Sigmoid colon (tissue), 7 donors: ENCODE data around the gene SORCS2. TPM values are rescaled to one million over a fixed set of nuclear protein-coding genes. Genes with fewer than 3 reads are reported as not detected.

ENCODE experiments used
- DNase-seq: peaks from one replicate; pipeline ENCODE4 v3.0.0-alpha.2; 2019
- H3K27ac ChIP-seq, 4 donors: fragments of 200-600 bp; sonication (generic); one replicate each; pipeline ENCODE4 v1.5.1; 2016 to 2019; ENCODE audit warnings: mild to moderate bottlenecking in 1 of 4
- H3K27me3 ChIP-seq, 3 donors: fragments of 200-600 bp; sonication (generic); one replicate each; pipeline ENCODE4 v1.5.1; 2019; ENCODE audit warnings: mild to moderate bottlenecking in 1 of 3
- H3K36me3 ChIP-seq, 4 donors: fragments of 200-600 bp; sonication (generic); one replicate each; pipeline ENCODE4 v1.5.1; 2016 to 2019
- H3K4me1 ChIP-seq, 4 donors: fragments of 200-600 bp; sonication (generic); one replicate each; pipeline ENCODE4 v1.5.1; 2017 to 2019
- H3K4me3 ChIP-seq, 4 donors: fragments of 200-600 bp; sonication (generic); one replicate each; pipeline ENCODE4 v1.5.1; 2017 to 2019; ENCODE audit warnings: mild to moderate bottlenecking in 2 of 4, moderate library complexity in 1 of 4
- H3K9me3 ChIP-seq, 4 donors: fragments of 200-600 bp in 3 of 4; sonication (generic) in 3 of 4; one replicate each; pipeline versions ENCODE4 v1.5.1 to v1.6.1; 2013 to 2019
- CTCF ChIP-seq, 4 experiments: fragments of 450-650 bp in 3 of 4; fragments of 200-600 bp in 1 of 4; IDR thresholded peaks; one replicate each; pipeline ENCODE4 v1.5.1; 2016 to 2019; ENCODE audit warnings: antibody characterized with exemption in 4 of 4, mild to moderate bottlenecking in 3 of 4, moderate library complexity in 2 of 4
- EP300 ChIP-seq, 4 donors: sonication (generic); formaldehyde crosslinking; IDR thresholded peaks; one replicate each; pipeline ENCODE4 v1.6.1; 2017; ENCODE audit warnings: antibody characterized with exemption in 4 of 4
- POLR2A ChIP-seq, 2 donors: fragments of 450-650 bp; IDR thresholded peaks; one replicate each; pipeline ENCODE4 v1.6.1; 2016; ENCODE audit warnings: antibody characterized with exemption in 2 of 2, mild to moderate bottlenecking in 2 of 2, moderate library complexity in 2 of 2
- POLR2AphosphoS5 ChIP-seq, 4 donors: sonication (generic); formaldehyde crosslinking; IDR thresholded peaks; one replicate each; pipeline ENCODE4 v1.6.1; 2017; ENCODE audit warnings: antibody characterized with exemption in 4 of 4
- WGBS, 2 donors: extraction: QIAGEN DNeasy Blood & Tissue Kit; methylation state at CpG; one replicate each; pipeline ENCODE4 v1.1.7; 2013; 5-methylcytosine and 5-hydroxymethylcytosine counted together
- intact Hi-C: fragments of 100-400 bp; cut with DNase I; formaldehyde crosslinking; loops from one replicate; pipeline ENCODE4 v1.15.1; 2023
- polyA plus RNA-seq, 3 donors: library from polyadenylated mRNA; stranded (reverse); fragments of 200-250 nt; gene quantifications; one replicate each; pipeline ENCODE4 v1.2.3, GENCODE V29; 2013
- total RNA-seq, 4 donors: library from RNA; depleted of rRNA; stranded (reverse); fragments of >200 nt; gene quantifications; one replicate each; pipeline ENCODE4 v1.1.0, GENCODE V29; 2016
- donor health status: healthy with polysubstance abuse.
- donor health status: Bipolar disorder and iron deficiency.
- donor health status: healthy.

Gene SORCS2
- total and polyA plus RNA-seq, 7 donors = 1.8 to 6.4 (median 3.9) TPM; not detected in 2

GRCh38 chr4:7521666-7522065 lies 329.3 kb downstream of the SORCS2 start:
- H3K4me3 ChIP-seq = no peak overlapping the region
- no peaks in the 10 kb centered on the region for H3K9me3 ChIP-seq
- intact Hi-C loops = no loop called here
- no peaks in the 10 kb centered on the region for H3K4me1 ChIP-seq
- WGBS, 2 donors = 66 to 71% methylated on average over 6 of the region's 6 CpGs
- no peaks in the 10 kb centered on the region for H3K36me3 ChIP-seq
- H3K27me3 ChIP-seq = no peaks in the 10 kb centered on the region
- no peak for DNase-seq
- TF ChIP-seq POLR2A (IDR thresholded peaks at IDR 0.05) (no peak), CTCF (IDR thresholded peaks at IDR 0.05) (no peak), POLR2AphosphoS5 (IDR thresholded peaks at IDR 0.05) (no peak), EP300 (IDR thresholded peaks at IDR 0.05) (no peak)
- no peak overlapping the region for H3K27ac ChIP-seq

DNA sequence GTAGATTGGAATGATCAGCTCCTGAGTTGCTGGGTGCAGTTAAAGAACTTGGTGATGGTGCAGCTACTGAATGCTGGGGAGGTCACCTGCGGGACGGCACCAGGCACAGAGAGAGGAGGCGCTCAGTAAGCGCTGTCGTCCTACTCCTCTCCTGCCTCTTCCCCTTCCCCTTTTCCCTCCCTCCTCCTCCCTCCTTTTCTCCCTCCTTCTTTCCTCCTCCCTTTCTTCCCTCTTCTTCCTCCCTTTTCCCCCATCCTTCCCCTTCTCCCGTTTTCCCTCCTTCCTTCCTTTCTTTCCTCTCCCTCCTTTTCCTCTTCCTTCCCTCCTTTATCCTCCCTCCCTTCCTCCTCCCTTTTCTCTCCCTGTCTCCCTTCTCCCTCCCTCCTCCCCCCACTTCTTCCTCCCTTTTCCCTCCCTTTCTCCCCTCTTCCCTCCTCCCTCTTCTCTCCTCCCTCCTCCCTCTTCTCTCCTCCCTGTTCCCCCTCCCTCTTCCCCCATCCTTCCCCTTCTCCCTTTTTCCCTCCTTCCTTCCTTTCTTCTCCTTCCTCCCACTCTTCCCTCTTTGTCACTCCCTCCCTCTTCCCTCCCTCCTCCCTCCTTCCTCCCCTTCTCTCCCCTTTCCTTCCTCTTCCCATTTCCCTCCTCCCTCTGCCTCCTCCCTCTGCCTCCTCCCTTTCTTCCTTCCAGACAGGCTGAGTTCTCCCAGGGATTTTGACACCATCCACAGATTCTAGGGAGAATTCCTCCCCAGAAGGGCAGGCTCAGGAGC lies 330.3 kb downstream of the SORCS2 start:
- 66 to 71% methylated on average over 5 to 6 of the region's 6 CpGs for WGBS, 2 donors
- Histone ChIP-seq H3K9me3 (no peaks in the 10 kb centered on the region), H3K27ac (no peak overlapping the region), H3K4me3 (no peak overlapping the region), H3K4me1 (no peaks in the 10 kb centered on the region), H3K27me3 (no peaks in the 10 kb centered on the region), H3K36me3 (no peaks in the 10 kb centered on the region)
- intact Hi-C loops = no loop called here
- no peak for TF ChIP-seq POLR2A (IDR thresholded peaks at IDR 0.05)
- no peak for TF ChIP-seq CTCF (IDR thresholded peaks at IDR 0.05)
- TF ChIP-seq EP300 (IDR thresholded peaks at IDR 0.05) = no peak
- no peak for TF ChIP-seq POLR2AphosphoS5 (IDR thresholded peaks at IDR 0.05)
- DNase-seq = no peak

DNA sequence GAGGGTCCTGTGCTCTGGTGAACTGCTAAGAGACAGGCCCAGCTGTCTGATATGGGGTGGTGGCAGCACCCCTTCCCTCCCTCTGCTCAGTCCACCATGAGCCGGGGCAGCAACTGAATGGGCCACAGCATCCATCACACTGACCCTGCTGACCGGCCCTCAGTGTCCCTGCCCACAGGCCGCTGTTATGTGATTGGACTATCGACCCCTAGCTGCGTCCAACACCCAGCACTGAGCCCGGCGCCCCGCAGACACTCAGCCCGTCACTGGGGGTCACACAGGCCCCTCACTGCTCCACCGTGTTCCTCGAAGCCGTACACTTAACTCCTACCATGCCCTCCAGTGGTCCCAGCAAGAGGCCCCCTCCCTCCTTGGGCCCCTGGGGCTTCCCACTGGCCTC lies 331.2 kb downstream of the SORCS2 start:
- no peak overlapping the region for H3K27ac ChIP-seq
- WGBS, 2 donors = 85% methylated on average over 12 of the region's 12 CpGs
- H3K27me3 ChIP-seq = no peaks in the 10 kb centered on the region
- DNase-seq = no peak
- H3K9me3 ChIP-seq = no peaks in the 10 kb centered on the region
- TF ChIP-seq POLR2A (IDR thresholded peaks at IDR 0.05) = no peak
- no peak for TF ChIP-seq POLR2AphosphoS5 (IDR thresholded peaks at IDR 0.05)
- no peak for TF ChIP-seq EP300 (IDR thresholded peaks at IDR 0.05)
- TF ChIP-seq CTCF (IDR thresholded peaks at IDR 0.05) = no peak
- intact Hi-C loops = no loop called here
- H3K4me3 ChIP-seq = no peak overlapping the region
- no peaks in the 10 kb centered on the region for H3K36me3 ChIP-seq
- no peaks in the 10 kb centered on the region for H3K4me1 ChIP-seq

- no peak overlapping the region for H3K27ac ChIP-seq
- intact Hi-C loops = no loop called here
- H3K4me1 ChIP-seq = no peaks in the 10 kb centered on the region
- no peaks in the 10 kb centered on the region for H3K27me3 ChIP-seq
- no peak overlapping the region for H3K4me3 ChIP-seq
- DNase-seq = no peak
- 38 to 56% methylated on average over 12 of the region's 12 CpGs for WGBS, 2 donors
- H3K36me3 ChIP-seq = no peaks in the 10 kb centered on the region
- no peaks in the 10 kb centered on the region for H3K9me3 ChIP-seq
- TF ChIP-seq CTCF (IDR thresholded peaks at IDR 0.05) (no peak), POLR2A (IDR thresholded peaks at IDR 0.05) (no peak), POLR2AphosphoS5 (IDR thresholded peaks at IDR 0.05) (no peak), EP300 (IDR thresholded peaks at IDR 0.05) (no peak)
Observed at GRCh38 chr4:7524064-7524682, 331.8 kb downstream of the SORCS2 start.
